NCI-H1694 treated with DMSO at 0.1 percent for 48 hours (cell line): Measurements from ENCODE around the gene EPHB4.
"Not testable (repeated sequence)": the region's sequence is repeated elsewhere in the genome, so short reads cannot be mapped to it uniquely, and the experiment has no call there.

Experiments
- DNase-seq: peaks from one replicate; lab custom pipeline; 2025; lab: John Stamatoyannopoulos, UW

EPHB4 gene

DNA sequence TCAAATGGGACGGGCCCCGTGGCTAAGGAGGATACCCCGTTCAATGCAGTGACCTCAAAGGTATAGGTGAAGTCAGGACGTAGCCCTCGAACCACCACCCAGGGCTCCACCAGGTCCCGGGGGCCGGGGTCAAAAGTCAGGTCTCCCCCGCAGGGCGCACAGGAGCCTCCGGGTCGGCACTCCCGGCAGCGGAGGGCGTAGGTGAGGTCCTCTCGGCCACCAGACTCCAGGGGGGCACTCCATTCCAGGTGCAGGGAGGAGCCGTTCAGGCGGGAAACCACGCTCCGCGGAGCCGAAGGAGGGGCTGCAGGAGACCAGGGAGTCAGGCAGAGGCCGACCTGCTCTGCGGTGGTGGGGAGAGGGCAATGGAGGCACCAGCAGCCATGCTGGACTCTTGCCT is 7.7 kb downstream of the EPHB4 start:
- DNase-seq, result no peak

DNA sequence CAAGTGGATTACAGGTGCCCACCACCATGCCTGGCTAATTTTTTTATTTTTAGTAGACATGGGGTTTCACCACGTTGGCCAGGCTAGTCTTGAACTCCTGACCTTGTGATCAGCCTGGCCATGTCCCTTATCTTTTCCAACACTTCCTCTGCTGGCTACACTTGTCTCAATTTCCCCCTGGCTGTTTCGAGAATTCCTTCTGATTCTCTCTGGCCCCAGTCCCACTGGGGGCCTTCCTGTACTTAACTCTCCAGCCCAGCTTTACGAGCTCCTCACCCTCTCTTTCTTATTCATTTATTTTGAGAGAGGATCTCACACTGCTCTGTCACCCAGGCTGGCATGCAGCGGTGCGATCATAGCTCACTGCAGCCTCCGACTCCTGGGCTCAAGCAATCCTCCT is 8.5 kb downstream of the EPHB4 start:
- DNase-seq, result no peak

DNA sequence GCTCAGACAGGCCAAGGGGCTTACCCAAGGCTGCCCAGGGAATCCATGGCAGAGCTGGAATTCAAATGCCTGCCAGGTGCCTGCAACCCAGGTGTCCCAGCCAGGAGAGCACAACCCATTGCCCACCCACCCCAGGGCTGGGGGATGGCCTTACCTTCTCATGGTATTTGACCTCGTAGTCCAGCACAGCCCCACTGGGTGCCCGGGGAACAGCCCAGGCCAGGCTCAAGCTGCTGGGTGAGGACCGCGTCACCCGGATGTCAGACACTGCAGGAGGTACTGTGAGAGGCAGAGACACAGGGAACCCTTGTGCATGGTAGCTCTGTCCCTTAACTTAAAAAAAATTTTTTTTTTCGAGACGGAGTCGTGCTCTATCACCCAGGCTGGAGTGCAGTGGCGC is 9.0 kb downstream of the EPHB4 start:
- no peak for DNase-seq

DNA sequence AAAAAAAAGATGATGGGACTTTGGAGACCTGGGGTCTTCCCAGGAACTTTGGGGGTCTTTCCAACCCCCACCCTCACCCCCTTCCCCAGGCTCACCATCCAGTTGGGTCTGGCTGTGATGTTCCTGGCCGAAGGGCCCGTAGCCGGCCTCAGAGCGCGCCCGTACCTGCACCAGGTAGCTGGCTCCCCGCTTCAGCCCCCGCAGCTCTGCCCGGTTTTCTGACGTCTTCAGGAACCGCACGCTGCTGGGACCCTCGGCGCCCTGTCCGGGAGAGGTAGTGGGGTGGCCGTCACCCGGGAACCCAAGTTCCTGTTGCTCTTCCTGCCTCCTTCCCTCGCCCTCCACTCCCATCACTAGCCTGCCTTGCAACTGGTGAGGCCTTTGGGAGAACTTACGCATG is 10.2 kb downstream of the EPHB4 start:
- DNase-seq, result no peak

DNA sequence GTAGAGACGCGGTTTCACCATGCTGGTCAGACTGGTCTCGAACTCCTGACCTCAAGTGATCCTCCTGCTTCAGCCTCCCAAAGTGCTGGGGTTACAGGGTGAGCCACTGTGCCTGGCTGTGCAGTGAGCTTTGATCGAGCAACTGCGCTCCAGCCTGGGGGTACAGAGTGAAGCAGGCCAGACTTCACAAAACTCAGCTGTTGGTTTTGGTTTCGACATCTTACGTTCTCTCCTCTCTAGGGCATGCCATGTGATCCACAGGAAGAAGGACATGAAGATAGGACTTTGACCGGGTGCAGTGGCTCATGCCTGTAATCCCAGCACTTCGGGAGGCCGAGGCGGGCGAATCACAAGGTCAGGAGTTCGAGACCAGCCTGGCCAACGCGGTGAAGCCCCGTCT is 10.8 kb downstream of the EPHB4 start:
- not testable (repeated sequence) for DNase-seq

DNA sequence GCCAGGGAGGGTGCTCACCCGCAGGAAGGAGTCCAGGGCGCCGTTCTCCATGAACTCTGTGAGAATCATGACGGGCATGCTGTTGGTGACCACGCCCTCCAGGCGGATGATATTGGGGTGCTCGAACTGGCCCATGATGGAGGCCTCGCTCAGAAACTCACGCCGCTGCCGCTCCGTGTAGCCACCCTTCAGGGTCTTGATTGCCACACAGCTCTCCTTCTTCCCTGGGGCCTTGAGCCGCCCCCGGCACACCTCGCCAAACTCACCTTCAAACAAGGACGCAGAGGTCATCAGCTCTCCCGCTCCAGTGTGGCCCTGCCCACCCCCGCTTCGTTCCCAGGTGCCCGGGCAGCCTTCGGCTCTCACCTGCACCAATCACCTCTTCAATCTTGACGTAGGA is 14.6 kb downstream of the EPHB4 start:
- DNase-seq, result no peak

DNA sequence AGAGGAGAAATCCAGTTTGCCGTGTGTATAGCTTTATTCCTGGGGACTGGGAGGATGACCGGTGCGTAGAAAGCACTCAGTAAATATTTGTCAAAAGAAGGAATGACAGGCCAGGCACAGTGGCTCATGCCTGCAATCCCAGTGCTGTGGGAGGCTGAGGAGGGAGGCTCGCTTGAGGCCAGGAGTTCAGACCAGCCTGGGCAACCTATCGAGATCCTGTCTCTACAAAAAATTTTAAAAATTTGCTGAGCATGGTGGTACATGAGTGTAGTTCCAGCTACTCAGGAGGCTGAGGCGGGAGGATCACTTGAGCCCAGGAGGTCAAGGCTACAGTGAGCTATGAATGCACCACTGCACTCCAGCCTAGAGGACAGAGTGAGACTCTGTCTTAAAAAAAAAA is 15.8 kb downstream of the EPHB4 start:
- no peak for DNase-seq

DNA sequence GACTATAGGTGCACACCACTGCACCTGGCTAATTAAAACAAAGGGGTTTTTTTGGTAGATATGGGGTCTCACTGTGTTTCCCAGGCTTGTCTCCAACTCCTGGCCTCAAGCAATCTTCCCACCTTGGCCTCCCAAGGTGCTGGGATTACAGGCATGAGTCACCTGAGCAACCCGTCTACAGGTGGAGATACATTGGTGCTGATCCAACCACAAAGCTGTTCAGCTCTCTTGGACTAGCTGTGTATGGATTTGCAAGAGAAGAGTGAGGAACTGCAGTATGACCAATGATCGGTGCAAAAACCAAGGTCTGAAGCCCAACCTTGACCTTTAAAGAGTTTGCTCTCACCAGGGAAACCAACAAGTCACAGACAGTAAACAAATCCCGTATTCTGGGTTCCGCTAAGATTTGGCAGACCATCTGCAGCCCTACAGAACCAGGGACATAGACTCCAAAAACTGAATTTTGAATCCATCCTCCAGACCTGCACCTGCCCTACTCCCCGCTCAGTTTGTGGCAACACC is 18.9 kb downstream of the EPHB4 start:
- no peak for DNase-seq

DNA sequence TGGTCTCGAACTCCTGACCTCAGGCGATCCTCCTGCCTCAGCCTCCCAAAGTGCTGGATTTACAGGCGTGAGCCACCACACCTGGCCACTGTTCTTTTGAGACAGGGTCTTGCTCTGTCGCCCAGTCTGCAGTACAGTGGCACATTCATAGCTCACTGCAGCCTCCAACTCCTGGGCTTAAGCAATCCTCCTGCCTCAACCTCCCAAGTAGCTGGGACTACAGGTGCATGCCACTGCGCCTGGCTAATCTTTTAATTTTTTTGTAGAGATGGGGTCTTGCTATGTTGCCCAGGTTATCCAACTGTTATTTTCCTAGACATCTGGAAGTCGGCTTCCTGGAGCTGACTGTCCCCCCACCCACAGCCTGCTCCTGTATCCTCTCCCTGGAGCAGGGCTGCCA is 20.4 kb downstream of the EPHB4 start:
- not testable (repeated sequence) for DNase-seq

DNA sequence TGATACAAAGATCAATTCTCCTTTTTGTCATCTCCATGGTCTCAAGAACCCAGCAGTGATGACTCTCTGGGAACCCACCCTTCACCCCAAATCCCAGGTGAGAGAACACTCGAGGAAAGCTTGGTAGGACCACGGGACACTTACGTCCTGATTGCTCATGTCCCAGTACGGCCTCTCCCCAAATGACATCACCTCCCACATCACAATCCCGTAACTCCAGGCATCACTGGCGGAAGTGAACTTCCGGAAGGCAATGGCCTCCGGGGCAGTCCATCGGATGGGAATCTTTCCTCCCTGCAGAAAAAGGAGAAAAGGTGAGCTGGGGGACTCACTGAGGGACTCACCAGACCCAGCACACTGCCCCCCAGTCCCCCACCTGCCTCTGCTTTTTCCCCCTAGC is 21.0 kb downstream of the EPHB4 start:
- DNase-seq, result no peak

DNA sequence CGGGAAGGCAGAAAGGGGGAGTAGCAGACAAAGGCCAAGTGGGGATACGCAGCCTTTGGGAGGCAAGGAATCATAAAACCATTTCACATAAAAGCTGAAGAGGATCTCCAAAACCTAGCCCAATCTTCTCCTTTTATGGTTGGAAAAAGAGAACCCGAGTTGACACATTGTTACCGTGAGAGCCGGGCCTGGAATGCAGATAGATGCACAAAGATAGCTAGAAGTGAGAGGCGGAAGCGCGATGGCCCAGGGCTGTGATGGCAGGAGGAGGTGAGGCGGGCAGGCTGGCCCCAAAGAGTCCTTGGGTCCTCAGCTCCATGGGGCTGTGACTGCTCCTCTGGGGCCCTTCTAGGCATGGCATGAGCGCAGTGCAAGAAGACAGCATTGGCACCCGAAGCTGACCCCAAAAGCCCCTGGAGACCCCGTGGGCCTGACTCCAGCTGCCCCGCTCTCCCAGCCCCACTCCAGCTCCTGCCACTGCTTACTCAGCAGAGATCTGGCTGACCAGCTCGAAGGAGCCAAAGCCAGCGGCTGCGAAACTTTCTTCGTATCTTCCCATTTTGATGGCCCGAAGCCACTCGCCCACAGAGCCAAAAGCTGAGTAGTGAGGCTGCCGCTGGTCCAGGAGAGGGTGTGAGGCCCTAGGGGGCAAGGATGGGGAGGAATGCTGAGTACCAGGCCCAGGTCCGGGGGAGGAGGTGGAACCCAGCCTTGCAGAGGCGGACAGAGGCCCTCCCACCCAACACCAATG is 22.5 kb downstream of the EPHB4 start:
- no peak for DNase-seq

DNA sequence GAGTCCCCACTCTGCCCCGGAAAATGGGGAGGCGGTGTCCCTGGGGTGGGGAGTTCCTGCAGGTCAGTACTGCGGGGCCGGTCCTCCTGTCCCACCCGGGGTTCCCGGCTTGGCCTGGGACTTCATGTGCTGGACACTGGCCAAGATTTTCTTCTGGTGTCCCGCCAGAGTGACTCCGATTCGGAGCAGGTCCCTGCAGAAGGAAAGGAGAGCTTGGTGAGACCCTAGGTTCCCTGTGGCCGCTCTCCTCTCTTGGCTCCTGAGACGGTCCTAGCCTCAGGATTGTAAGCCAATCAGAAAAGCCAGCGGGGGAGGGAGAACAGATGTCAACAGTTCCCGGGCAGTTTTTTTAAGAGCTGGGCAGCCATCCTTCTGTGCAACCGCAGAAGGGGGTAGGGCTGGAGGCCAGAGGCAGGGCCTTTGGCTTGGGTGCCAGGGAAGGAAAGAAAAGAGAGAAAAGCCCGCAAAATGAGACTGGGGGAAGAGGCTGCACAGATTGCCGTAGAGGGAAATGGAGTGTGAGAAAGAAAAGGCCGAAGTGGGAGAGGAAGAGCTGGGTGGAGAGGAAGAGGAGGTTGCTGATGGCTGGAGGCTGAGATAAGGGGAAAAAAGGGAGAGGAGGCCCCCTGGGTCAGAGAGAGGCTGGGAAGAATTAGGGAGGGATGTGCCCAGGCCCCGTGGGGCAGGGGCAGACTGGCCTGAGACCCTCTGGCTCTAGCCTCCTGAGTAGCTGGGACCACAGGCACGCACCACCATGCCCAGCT is 23.7 kb downstream of the EPHB4 start:
- DNase-seq, result peak; percentile 78

DNA sequence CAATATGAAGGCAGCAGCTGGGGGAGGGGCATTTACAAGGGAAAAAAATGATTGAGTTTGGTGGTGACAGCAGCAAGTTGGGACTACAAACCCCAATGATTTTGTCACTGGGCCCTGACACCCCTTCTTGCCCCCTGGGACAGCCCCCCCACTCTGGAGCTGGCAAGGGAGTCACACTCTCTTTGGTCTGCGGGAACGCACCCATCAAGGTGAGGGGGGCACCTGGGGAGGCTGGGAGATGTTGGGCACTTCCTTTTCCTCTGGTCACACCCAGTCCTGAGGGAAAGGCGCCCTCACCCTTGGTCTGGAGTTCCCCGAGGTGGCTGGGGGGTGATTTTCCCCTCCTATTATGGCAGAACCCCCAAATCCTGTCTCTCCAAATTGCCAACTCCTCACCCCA is 24.4 kb downstream of the EPHB4 start:
- no peak for DNase-seq

DNA sequence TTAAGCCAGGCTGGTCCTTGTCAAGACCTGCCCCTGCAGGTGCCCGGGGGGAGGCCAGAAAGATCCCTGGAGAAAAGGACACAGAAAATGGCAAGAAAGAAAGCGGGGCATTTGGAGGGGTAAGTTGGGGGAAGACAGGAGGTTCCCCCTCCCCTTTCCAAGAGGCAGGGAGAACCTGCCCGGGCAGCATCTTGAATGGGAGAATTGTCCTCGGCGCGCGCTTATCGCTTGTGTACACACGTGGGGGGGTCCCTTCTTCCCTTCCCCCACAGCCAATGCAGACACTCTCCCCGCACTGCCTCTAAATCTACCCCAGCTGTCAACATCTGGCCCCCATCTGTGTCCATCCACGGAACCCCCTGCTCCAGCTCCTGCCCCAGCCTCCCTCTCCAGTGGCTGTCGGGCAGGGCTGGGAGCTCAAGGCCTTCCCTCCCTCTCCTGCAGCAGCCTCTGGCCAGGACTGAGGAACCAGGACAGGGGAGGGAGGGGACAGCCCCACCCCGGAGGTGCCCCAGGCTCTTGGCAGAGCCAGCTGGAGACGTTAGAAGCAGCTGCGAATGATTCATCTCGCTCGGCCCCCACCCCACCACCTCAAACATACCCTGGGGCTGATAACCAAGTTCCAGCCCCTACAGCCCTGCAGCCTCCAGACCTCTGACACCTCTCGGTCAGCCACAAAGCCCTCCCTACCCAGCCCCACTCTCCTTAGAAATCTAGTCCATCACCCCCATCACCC is 25.3 kb downstream of the EPHB4 start:
- DNase-seq, result no peak

DNA sequence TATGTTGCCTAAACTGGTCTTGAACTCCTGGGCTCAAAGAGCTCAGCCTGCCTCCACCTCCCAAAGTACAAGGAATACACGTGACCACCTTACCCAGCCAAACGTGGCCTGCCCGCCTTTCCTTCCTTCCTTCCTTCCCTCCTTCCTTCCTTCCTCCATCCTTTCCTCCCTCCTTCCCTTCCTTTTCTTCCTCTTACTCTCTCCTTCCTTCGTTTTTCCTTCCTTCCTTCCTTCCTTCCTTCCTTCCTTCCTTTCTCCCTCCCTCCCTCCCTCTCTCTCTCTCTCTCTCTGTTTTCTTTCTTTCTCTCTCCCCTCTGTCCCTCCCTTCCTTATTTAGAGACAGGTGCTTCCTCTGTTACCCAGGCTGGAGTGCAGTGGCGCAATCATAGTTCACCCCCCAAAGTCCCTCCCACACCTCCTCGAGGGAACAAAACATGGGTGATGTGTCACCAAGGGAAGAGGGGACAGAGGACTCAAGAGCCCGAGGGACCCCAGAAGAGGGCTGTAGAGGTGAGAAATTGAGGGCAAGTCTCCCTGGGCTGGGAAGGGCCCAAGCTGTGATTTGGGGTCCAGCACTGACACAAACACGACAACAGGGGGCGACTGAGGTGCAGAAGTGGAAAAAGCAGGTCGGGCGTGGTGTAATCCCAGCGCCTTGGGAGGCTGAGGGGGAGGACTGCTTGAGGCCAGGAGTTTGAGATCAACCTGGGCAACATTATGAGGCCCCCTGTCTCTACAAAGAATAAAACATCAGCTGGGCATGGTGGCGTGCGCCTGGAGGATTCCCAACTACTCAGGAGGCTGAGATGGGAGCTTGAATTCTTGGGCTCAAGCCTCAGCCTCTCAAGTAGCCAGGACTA is 28.1 kb downstream of the EPHB4 start:
- peak; percentile 23 for DNase-seq

DNA sequence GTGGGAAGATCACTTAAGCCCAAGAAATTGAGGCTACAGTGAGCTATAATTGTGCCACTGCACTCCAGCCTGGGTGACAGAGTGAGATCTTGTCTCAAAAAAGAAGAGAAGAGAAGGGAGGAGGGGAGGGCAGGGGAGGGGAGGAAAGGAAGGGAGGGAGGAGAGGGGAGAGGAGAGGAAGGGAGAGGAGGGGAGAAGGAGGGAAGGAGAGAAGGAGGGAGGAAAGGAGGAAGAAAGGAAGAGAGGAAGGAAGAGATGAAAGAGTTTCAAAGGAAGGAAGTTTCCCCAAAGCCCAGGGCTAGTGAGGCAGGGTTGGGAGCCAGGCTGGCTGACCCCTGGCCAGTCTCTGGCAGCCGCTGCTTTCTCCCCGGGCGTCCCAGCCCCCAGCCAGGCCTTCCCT is 32.6 kb downstream of the EPHB4 start:
- DNase-seq, result no peak

DNA sequence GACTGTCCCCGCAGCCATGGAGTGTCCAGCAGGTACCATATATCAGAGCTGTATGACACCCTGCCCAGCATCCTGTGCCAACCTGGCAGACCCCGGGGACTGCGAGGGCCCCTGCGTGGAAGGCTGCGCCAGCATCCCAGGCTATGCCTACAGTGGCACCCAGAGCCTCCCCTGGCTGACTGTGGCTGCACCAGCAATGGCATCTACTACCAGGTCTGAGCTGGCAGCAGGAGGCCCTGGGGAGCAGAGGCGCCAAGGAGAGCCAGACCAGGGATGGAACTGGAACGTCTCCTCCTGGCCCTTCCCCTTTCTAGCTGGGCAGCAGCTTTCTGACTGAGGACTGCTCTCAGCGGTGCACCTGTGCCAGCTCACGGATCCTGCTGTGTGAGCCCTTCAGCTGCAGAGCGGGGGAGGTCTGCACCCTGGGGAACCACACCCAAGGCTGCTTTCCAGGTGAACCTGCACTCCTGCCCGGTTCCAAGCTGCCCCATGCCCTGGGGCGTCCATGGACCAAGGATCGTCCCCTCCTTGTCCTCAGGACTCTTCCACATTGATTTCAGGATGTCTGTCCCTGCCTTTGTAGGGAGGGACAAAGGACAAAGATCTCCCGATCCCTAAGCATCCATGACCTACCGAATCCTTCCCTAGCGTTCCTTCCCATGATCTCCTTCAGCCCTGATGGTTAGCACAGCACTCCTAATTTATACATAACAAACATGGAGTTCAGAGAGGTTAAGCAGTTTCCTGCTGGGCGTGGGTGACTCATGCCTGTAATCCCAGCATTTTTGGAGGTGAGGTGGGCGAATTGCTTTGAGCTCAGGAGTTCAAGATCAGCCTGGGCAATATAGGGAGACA is 33.3 kb downstream of the EPHB4 start:
- DNase-seq, result no peak

DNA sequence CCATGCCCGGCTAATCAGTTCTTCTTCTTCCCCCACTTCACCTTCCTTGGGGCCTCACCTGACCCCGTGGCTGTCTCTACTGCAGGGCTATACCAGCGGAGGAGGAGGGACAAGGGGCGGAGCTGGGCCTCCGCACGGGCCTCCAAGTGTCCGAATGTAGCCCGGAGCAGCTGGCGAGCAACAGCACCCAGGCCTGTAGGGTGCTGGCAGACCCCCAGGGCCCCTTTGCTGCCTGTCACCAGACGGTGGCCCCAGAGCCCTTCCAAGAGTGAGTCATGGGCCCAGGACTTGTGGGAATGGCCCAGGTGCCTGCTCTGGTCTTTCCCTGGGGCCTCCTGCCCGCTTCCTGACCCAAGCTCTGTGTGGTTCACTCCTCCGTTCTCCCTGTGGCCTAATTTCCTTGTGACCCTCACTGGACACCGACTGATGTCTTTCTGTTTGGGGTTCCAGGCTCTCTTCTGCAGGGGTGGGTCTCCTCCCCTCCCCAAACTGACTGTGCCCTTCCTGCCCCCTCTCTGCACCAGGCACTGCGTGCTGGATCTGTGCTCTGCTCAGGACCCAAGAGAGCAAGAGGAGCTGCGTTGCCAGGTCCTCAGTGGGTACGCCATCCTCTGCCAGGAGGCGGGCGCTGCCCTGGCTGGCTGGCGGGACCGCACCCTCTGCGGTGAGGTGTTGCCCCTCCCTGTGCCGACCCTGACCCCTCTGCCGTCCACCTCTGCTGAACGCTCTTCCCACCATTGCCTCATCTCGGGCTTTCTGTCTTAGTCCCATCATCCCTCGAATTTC is 35.2 kb downstream of the EPHB4 start:
- no peak for DNase-seq

DNA sequence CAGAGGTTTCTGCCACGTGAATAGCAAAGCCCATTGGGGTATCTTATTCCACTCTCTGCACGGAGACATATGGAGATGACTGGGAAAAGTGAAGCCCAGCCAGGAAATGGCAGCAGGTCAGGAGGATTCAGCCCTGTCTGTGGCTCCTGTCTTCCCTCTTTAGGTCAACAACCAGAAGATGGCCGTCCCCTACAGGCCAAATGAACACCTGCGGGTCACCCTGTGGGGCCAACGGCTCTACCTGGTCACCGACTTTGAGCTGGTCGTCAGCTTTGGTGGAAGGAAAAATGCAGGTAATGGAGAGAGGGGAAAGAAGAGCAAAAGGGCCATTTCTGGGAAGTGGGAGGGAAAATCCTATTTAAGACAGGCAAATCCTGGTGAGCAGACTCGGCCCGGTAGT is 38.3 kb downstream of the EPHB4 start:
- no peak for DNase-seq

DNA sequence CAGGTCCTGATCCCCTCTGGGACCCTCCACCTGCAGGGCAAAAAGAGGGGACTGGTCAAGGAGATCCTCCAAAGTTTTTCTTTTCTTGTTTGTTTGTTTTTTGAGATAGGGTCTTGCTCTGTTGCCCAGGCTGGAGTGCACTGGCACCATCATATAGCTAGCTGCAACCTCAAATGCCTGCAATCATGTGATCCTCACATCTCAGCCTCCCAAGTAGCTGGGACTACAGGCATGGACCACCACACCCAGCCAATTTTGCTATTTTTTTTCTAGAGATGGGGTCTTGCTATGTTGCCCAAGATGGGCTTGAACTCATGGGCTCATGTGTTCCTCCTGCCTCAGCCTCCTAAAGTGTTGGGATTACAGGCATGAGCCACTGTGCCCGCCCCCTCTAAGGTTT is 41.0 kb downstream of the EPHB4 start:
- no peak for DNase-seq
